HepG2 (cell line): ENCODE data around the gene TEDC2.

Experiments used
- JUND ChIP-seq: sonication (generic); formaldehyde crosslinking; IDR thresholded peaks from 2 replicates; pipeline ENCODE4 v1.8.0; 2022; ENCODE audit warnings: mild to moderate bottlenecking, missing genetic modification reagents
- NFE2L2 ChIP-seq: fragments of 150-350 bp; IDR thresholded peaks from 2 replicates; pipeline ENCODE4 v1.6.1; 2014; ENCODE audit warnings: low read length
- NFKB2 ChIP-seq: sonication (generic); formaldehyde crosslinking; IDR thresholded peaks from 2 replicates; pipeline ENCODE4 v1.4.0; 2020; ENCODE audit warnings: missing genetic modification reagents, borderline replicate concordance
- RAD21 ChIP-seq: fragments of 450-650 bp; formaldehyde crosslinking; IDR thresholded peaks from 2 replicates; pipeline ENCODE4 v1.5.0; 2020; ENCODE audit warnings: mild to moderate bottlenecking
- SIN3A ChIP-seq: IDR thresholded peaks from 2 replicates; pipeline ENCODE4 v1.6.1; 2011; ENCODE audit warnings: low read depth, mild to moderate bottlenecking, control low read depth, low read length, borderline replicate concordance
- SMC3 ChIP-seq: IDR thresholded peaks from 2 replicates; pipeline ENCODE4 v1.6.1; 2011; ENCODE audit warnings: low read length, improper control_type of control experiment
- TFAP4 ChIP-seq: sonication (generic); IDR thresholded peaks from 2 replicates; pipeline ENCODE4 v1.6.1; 2016; ENCODE audit warnings: low read depth, borderline replicate concordance
- TF ChIP-seq, protein P1 (sequence below): sonication (generic); formaldehyde crosslinking; IDR thresholded peaks from 2 replicates; pipeline ENCODE4 v1.5.0; 2020; ENCODE audit warnings: mild to moderate bottlenecking, missing genetic modification reagents, moderate library complexity

- no peak for TF ChIP-seq NFE2L2
- 0 out of 2 replicates have a peak, but pooled peaks have one; percentile 24 for TF ChIP-seq RAD21 (CRISPR knock-in tag)
- TF ChIP-seq, protein P1, sequence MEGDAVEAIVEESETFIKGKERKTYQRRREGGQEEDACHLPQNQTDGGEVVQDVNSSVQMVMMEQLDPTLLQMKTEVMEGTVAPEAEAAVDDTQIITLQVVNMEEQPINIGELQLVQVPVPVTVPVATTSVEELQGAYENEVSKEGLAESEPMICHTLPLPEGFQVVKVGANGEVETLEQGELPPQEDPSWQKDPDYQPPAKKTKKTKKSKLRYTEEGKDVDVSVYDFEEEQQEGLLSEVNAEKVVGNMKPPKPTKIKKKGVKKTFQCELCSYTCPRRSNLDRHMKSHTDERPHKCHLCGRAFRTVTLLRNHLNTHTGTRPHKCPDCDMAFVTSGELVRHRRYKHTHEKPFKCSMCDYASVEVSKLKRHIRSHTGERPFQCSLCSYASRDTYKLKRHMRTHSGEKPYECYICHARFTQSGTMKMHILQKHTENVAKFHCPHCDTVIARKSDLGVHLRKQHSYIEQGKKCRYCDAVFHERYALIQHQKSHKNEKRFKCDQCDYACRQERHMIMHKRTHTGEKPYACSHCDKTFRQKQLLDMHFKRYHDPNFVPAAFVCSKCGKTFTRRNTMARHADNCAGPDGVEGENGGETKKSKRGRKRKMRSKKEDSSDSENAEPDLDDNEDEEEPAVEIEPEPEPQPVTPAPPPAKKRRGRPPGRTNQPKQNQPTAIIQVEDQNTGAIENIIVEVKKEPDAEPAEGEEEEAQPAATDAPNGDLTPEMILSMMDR (CRISPR knock-in tag), result no peak
- TF ChIP-seq TFAP4, result no peak
- TF ChIP-seq NFKB2 (CRISPR knock-in tag), result no peak
- no peak for TF ChIP-seq SIN3A
- TF ChIP-seq SMC3, result no peak
- no peak for TF ChIP-seq JUND (CRISPR knock-in tag)
Measured at GRCh38 chr16:2471016-2471652, 11.2 kb downstream of the TEDC2 start, which contains the start of gene NTN3.
